Activated T-cell treated with anti-CD3 and anti-CD28 coated beads for 4 hours (primary cell): ENCODE data around the gene USP35.

ENCODE experiments used
- DNase-seq: peaks from one replicate; pipeline ENCODE4 v3.0.0-alpha.2; 2020

Gene USP35

GRCh38 chr11:78188286-78189173 is at the start of gene USP35, which contains the start of gene KCTD21:
Gene USP35, plus strand, starts transcription at chr11:78188919. Its CDS starts 7,327 bp downstream, at chr11:78196246.
Gene KCTD21, minus strand, starts transcription at chr11:78188626. Its CDS starts 14,072 bp downstream, at chr11:78174554.
- peak; percentile 83 for DNase-seq

- DNase-seq = peak; percentile 94
Measured at GRCh38 chr11:78139422-78140391, 49.0 kb upstream of the USP35 start, which contains the start of gene ALG8. Gene ALG8, minus strand, starts transcription at chr11:78139626. Its CDS starts 38 bp downstream, at chr11:78139588.

DNA sequence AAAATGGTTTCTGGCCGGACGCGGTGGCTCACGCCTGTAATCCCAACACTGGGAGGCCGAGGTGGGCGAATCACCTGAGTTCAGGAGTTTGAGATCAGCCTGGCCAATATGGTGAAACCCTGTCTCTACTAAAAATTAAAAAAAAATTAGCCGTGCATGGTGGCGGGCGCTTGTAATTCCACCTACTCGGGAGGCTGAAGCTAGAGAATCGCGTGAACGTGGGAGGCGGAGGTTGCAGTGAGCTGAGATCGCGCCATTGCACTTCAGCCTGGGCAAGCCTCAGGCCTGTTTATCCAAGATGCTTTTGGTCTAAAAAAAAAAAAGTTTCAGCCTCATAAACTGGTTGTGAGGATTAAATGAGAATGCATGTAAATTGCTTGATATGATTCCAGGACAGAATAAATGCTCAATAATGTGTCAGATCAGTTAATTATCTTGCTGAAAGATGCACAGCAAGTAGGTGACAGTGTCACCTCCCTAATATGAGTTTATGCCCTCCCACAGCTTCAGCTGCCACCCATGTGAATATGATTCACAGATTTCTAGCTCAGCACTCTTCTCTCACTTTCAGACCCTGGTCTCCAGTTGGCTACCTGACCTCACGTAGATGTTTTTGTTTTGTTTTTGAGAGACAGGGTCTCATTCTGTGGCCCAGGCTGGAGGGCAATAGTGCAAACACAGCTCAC is 48.2 kb upstream of the USP35 start:
- DNase-seq = no peak

- DNase-seq = no peak
Measured at GRCh38 chr11:78145511-78146025, 43.2 kb upstream of the USP35 start.

GRCh38 chr11:78147807-78148206 is 40.9 kb upstream of the USP35 start:
- DNase-seq = no peak

- no peak for DNase-seq
Measured at GRCh38 chr11:78149646-78150045, 39.1 kb upstream of the USP35 start.

DNA sequence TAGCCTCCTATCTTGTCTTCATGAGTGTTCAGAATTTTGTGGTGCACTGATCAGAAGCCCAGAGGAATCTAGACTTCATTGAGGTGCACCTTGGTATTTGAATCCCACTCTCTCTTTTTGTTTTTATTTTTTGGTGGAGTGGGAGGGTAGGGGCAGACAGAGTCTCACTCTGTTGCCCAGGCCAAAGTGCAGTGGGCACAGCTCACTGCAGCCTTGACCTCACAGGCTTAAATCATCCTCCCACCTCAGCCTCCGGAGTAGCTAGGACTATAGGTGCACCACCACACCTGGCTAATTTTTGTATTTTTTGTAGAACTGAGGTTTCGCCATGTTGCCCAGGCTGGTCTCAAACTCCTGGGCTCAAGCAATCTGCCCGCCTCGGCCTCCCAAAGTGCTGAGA is 38.4 kb upstream of the USP35 start:
- DNase-seq = no peak

DNA sequence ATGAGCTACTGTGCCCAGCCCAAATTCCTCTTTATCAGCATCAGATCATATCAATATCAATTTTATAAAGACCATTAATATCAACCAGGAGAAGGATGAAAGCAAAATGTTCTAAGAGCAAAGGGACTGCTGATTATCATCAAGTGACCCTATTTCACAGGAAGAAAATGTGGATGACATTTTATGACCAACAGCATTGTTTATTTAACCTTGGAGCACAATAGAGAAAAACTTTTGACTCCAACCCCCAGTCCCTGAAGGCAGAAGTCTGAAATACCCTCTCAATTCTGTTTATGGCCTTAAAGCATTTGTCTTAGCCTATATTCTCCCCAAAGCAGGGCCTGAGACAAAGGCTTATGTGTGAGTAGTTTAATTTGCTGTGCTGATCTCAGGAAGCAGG is 38.0 kb upstream of the USP35 start:
- no peak for DNase-seq

- DNase-seq = no peak
Measured at GRCh38 chr11:78151804-78152203, 36.9 kb upstream of the USP35 start.

GRCh38 chr11:78156127-78156844 is 32.4 kb upstream of the USP35 start:
- DNase-seq = no peak

GRCh38 chr11:78158987-78159652 is 29.6 kb upstream of the USP35 start:
- DNase-seq = no peak

DNA sequence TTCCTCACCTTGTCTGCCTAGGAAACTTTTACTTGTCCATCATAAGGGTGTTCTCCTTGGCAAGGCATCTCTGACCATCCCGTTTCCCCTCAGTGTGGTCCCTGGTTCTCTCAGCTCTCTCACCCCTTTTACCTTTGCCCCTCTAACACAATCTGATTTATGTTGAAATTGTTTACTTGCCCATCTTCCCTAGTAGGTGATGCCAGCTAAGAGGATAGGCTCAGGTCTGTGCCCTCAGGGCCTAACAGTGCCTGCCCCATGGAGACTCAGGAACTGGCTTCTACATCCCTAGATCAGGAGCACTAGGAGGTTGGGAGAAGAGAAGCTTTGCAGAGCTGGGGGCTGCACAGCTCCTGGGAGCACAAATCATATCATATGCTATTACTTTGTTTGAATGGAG is 28.2 kb upstream of the USP35 start:
- no peak for DNase-seq

DNA sequence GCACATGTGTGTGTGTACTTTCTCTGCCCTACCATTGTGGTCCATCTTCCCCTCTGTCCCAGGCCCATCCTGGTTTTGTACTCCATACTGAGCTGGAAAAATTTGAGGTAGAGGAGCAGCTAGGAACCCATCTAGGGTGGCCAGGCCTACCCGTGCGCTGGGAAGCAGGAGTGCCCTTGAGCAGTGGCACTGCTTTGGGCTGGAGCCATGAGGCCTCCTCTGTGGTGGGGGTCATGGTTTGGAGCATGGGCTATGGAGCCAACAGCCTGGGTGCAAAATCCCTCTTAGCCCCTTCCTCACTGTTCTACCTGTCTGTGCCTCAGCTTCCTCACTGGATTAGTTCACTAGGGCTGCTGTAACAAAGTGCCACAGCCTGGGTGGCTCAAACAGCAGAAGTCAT is 27.4 kb upstream of the USP35 start:
- DNase-seq = no peak

DNA sequence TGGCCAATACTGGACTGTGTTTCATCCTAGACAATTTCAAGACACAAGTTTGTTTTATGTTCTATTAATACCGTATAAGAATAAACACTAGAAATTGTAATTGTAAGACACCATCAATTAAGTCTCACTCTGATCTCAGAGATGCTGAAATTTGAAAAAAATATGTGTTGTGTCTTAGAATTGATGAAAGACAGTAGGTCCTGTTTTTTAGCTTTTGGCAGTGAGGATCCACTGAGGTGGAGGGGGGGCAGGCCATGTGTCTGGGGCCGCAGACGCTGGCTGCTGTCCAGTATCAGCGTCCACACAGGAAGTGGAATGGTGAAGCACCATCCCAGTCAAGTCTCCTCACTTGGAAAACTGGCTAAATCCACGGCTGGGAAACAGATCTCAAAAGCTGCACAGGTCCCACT is 26.8 kb upstream of the USP35 start:
- no peak for DNase-seq

GRCh38 chr11:78163828-78164227 is 24.9 kb upstream of the USP35 start:
- DNase-seq = no peak

- no peak for DNase-seq
Measured at GRCh38 chr11:78164471-78164870, 24.2 kb upstream of the USP35 start.

DNA sequence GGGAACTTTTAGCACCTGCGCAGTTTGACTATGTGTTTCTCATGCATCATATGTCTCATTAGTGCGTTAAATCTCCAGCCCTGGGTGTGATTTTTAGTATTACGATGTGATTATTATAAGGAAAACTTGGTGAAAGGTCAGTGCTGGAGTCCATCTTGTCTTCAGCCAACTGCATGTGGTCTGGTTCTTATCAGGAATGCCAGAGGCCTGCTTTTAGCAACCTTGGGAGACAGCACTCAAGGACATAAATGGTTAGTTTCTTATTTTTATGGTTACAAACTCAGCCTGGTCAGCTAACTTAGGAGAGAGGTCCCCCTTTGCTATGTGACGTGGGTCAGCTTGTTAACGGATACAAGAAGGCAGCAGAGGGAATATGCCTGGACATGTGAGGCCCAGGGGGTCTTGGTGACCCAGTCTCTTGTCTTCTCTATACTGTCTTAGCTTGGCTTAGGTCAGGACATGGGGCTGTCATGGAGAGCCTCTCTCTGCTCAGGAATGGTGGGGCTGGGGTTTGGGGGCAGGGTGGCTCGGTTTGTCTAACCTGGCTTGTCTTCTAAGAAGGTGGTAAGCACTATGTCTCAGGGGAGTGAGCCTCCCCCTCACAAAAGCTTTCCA is 21.8 kb upstream of the USP35 start:
- no peak for DNase-seq

GRCh38 chr11:78168539-78169477 is 19.9 kb upstream of the USP35 start:
- DNase-seq = no peak

DNA sequence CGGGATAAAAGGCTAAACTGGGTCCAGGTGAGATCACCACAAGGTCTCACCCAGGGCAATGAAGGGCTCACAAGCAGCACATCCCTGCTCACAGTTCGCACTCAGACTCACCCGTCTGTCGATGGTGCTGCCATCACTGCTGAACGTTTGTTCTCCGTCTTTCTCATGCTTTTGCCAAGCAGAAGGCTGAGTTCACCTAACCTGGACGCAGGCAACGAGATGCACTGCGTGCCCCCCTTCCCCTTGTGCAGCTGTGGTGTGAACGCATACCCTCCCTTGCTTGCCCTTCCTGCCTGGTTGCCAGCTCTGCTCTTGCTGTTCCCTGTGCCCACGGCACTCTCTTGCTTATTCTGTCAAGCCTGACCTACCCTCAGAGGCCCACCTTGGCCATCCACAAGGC is 18.3 kb upstream of the USP35 start:
- DNase-seq = no peak
